HG03565 (cell line): ENCODE measurements around the gene CAP1.

Experiments
- ATAC-seq: cut with Tn5 transposase; IDR thresholded peaks from one replicate; pipeline ENCODE4 v1.9.1; 2021; ENCODE audit warnings: mild to moderate bottlenecking, moderate library complexity; ENCODE audit not compliant: unreplicated experiment

CAP1 gene

DNA sequence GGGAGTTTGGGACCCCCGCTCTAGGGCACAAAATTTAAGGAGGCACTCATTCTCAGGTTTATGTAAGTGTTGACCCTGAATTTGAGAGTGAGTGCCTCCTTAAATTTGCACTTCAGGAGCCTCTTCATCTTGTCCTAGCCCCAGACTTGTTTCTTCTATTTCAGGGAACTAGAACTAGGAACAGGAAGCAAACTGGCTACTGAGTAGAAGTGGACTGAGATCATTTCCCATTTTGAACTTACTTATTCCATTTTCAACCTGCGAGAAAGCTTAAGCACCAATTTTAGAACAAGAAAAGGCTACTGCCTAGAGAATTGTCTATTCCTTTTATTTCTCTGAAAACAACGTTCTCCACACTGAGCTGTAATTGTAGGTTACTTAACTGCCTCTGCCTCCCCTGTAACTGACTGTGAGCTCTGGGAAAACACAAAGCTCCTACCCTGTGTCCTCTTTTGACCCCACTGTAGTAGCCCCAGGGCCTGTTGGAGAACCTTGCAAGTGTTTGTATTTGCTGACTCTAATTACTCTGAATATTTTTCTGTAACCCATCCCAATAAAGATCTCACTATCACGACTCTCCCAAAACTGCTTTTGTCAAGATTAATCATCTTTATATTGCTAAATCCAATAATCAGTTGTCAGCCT is 54.1 kb downstream of the CAP1 start:
- ATAC-seq: no peak

DNA sequence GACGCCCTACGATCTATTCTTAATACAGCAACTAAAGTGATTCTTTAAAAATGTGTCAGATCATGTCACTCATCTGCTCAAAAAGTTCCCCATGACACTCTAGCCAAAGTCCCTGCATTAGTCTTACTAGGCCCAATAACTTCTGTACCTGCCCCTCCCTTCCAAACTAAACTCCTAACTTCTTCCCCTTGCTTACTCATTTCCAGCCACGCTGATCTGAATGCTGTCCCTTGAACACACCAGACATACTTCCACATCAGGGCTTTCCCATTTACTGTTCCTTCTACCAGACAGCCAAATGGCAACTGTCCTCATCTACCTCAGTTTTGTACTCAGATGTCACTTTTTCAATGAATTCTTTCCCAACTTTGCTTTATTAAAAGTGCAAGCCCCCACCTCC is 55.3 kb downstream of the CAP1 start:
- no peak for ATAC-seq

DNA sequence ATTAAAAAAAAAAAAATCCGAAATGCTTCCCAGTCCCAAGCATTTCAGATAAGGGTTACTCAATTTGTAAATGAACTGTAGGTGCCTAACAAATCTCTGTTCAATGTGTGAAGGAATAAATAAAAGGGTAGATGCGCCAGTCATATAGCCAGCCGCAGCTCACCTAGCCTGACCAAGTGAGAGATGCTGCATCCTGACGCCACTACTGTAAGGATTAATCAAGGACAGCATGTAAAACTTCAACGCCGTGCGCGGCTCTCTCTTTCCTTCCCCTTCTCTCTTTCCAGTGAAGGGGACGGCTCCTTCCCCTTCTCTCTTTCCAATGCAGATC is 56.1 kb downstream of the CAP1 start:
- ATAC-seq: no peak

DNA sequence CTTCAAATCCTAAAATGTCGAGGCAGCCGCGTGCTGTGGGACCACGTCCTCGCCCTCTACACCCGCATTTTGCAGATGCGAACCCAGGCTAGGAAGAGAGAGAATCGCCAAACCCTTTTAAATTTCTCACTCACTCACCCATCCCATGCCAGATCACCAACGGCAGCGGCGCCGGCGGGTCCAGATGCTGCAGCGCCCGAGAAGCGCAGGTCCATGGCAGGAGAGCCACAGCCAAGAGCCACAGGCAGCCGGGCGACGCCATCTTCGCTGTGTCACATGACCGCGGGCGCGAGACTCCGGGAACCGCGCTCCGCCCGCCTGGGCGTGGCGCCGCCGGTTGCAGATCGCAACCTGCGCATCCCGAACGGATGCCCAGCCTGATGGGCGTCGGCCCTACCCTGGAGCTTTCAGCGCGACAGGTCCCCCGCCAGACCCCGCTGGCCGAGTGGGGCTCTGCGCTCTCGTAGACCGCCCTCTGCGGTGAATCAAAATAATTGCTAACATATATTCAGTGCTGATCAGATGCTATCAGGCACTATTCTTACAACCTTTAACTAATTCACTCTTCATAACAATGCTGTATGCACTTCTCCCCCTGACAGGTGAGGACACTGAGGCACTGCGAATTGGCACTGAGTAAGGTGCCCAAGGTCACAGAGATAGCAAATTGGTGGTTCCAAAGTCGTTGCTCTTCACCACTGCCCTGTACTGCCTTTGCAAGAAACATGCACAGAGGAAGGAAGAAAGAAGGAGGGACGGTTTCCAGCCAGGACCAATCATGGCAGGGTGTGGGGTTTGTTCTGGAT is 56.7 kb downstream of the CAP1 start, which contains the start of gene PPT1:
TSS of gene PPT1 (minus strand) at position 276 of the 806 bp plus-strand sequence. CDS start at position 262, 14 bp downstream.
- peak; percentile 86 for ATAC-seq

DNA sequence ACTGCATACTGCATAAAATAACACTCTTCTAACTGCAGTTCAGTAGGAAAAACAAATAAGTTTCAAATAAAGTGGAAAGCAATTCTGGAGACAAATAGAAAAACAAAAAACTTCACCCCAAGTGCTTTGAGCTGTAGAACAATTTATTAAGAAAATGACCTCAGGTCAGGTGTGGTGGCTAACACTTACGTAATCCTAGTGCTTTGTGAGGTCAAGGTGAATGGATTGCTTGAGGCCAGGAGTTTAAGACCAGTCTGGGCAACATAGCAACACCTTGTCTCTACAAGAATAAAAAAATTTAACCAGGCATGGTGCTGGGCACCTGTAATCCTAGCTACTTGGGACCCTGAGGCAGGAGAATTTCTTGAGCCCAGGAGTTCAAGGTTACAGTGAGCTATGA is 61.5 kb downstream of the CAP1 start:
- ATAC-seq: no peak

DNA sequence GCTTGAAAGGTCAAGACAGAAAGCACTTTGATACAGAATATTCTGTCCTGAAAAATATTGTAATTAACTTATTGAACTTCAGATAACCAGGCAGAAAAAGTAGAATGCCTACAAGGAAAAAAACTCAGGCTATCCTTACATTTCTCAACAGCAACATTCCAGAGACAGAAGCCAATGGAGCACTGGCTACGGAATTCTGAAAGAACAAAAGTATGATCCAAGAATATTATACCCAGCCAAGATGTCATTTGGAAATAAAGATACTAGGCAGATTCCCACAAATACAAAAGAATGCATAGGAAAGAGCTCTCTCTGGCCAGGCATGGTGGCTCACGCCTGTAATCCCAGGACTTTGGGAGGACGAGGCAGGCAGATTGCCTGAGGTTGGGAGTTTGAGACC is 62.4 kb downstream of the CAP1 start:
- no peak for ATAC-seq

DNA sequence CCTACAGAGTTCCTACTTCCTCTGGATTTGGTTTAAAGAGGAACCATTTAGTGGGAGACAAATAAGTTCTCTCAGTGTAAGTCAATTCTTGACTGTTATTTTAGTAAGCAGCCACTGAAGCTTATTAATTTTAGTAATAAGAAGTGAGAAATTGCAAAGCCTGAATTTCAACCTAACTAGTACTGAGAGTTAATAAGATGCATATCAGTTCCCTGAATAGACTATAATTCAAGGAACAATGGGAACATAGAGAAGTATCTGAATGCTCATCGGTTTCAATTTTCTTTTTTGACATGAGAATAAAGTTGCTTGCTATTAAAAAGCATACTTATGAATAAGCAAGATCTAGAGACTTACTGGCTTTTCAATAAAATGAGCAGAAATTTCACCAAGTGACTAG is 64.5 kb downstream of the CAP1 start:
- ATAC-seq: no peak

DNA sequence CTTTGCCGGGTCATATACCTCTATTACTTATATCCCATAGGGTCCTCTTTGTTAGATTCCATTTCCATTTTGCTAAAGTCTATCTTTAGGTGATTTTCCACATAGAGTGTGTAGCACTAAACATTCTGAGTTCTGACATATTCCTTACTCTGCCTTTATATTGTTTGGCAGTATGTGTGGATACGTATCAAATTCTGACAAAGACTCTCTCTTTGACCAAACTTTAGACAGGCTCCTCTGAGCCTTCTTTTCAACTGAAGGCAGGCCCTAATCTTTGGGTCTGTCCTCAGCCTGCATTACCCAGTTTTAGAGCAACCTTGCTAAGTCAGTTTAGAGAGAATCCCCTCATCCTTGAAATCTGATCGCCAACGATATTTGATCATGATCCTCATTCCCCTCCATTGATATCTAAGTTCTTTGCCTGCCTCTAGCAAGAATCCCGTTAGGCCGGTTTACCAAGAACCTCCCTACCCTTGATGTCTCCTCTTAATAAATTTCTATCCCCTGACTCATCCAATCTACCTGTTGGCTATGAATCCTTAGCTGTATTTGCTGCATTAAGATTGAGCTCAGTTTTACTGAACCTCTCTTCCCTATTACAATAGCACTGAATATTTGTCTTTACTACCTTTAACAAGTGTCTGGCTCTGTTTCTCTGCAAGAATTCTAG is 66.9 kb downstream of the CAP1 start:
- ATAC-seq: no peak

DNA sequence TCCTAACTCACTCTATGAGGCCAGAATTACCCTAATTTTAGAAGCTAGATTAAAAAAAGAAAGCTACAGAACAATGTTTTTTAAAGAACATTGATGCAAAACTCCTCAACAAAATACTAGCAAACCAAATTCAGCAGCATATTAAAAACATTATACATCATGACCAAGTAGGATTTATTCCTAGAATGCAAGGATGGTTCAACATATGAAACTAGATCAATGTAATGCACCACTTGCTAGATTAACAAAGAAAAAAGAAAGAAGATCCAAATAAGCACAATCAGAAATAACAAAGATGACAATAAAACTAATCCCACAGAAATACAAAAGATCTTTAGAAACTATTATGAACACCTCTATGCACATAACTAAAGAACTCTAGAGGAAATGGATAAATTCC is 69.9 kb downstream of the CAP1 start:
- ATAC-seq: no peak

DNA sequence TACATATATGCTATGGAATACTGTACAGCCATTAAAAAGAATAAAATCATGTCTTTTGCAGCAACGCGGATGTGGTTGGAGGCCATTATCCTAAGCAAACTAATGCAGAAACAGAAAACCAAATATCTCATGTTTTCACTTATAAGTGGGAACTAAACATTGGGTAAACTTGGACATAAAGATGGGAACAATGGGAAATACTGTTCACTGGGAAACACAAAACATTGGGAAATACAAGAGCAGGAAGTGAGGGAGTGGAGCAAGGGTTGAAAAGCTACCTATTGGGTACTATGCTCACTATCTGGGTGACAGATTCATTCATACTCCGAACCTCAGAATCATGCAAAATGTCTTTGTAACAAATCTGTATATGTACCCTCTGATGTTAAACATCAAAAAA is 73.9 kb downstream of the CAP1 start:
- ATAC-seq: no peak

DNA sequence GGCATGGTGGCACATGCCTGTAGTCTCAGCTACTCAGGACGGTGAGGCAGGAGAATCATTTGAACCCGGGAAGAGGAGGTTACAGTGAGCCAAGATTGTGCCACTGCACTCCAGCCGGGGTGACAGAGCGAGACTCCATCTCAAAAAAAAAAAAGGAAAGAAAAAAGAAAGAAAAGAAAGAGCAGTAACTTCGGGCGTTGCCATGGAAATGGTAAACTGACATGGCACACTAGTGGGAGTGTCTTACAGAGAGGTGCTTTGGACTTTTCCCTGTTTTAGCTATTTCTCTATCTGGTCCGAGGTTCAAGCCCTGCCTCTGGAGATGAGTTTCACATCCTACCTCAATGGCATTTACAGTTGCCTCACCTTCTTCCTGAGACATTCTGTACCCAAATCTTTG is 79.6 kb downstream of the CAP1 start:
- no peak for ATAC-seq
